Epithelial cell of esophagus (primary cell): Measurements from ENCODE around the gene DERL2.

Source experiments
- DNase-seq: peaks from one replicate; pipeline ENCODE4 v3.0.0; 2010; ENCODE audit warnings: low read depth
- H3K4me3 ChIP-seq: 2 replicates; pipeline ENCODE4 v1.5.1; 2011; ENCODE audit warnings: mild to moderate bottlenecking, low read length, control low read depth
- CTCF ChIP-seq: IDR thresholded peaks from 2 replicates; pipeline ENCODE4 v1.5.1; 2011; ENCODE audit warnings: low read depth, mild to moderate bottlenecking, low read length, control low read depth, inconsistent platforms; ENCODE audit not compliant: insufficient read depth; ENCODE audit errors: missing control alignments

The DERL2 gene

DNA sequence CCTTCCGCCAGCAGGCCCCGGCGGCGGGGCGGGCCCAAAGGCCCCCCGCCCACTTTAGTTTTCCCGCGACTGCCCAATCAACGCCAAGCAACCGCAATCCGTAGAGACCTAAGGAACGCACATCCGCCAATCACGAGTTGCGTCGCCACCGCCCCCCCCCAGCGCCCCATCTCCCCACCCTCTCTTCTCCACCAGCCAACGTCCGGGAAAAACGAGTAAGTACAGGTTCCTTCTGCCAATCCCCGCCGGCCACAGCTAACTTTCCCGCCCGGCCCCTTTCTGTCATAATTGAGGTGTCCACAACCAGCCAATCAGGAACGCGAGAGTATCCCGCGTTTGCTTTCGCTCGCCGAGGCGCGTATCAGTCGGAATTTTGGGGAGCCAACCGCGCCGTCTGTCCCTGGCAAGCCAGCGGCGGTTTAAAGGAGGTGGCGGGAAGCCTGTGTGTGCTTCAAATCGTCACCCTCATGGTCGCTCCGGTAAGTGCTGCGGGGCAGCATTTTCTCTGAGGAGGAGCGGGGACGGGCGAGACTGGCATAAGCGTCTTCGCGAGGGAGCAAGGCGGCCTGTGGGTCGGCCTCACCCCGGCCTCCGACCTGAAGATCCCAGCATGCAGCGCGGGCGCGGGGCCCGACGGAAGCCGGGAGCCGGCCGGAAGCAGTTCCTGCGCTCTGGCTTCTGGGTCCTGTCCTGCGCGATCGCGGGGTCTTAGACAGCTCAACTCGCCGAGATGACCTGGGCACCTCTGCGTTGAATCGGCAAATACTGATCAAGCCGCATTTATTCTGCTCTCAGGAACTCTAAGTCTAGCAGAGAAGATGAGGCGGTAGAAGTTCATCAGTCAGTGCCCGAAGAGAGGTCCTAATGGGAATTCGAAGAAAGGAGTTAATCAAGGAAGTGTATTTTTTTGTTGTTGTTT lies 487 bp upstream of the DERL2 start, which contains the start of gene MIS12:
TSS of gene MIS12 (plus strand) at position 361 of the 919 bp plus-strand sequence. CDS start 2,297 bp downstream, outside the sequence.
- TF ChIP-seq CTCF, result no peak
- peak within 1 kb of the TSS; percentile 99 for H3K4me3 ChIP-seq
- peak; percentile 99 for DNase-seq

- DNase-seq, result no peak
- no peak overlapping the region for H3K4me3 ChIP-seq
- no peak for TF ChIP-seq CTCF
Measured at GRCh38 chr17:5481451-5481850, 4.5 kb downstream of the DERL2 start.

GRCh38 chr17:5480962-5481361 lies 5.0 kb downstream of the DERL2 start:
- no peak overlapping the region for H3K4me3 ChIP-seq
- DNase-seq, result no peak
- TF ChIP-seq CTCF, result no peak

DNA sequence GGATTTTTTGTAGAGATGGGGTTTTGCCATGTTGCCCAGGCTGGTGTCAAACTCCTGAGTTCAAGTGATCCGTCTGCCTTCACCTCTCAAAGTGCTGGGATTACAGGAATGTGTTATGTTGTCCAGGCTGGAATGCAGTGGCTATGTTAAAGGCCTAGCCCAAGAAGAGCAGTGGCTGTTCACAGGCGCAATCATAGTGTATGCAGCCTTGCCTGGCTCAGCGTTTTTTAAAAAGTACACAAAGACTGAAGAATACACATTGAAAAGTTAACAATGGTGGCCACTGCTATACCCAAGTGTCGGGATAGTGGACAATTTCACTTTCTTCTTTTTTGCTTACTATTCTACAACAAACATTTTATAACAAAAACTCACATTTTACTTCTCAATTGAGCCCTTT lies 7.0 kb downstream of the DERL2 start:
- no peak overlapping the region for H3K4me3 ChIP-seq
- TF ChIP-seq CTCF, result no peak
- no peak for DNase-seq

DNA sequence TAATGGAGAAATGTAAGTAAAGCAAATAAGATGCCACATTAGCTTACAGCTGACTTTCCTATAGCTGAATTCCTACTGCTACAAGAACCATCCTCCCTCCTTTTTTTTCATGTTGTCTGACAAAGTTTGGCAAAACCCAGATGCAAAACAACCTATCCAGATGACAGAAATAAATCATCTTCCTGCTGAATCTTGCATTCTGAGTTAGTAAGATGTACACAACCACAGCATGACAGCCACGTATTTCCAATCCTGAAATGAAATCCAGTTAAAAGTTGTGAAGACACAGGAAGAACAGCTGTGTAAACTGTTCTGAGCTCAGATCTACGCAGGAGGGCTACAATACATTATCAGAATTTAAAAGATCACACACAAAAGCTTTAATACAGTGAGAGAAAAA lies 12.1 kb downstream of the DERL2 start:
- H3K4me3 ChIP-seq, result no peak overlapping the region
- no peak for DNase-seq
- TF ChIP-seq CTCF, result no peak

GRCh38 chr17:5472511-5472910 lies 13.5 kb downstream of the DERL2 start:
- TF ChIP-seq CTCF, result no peak
- H3K4me3 ChIP-seq, result no peak overlapping the region
- no peak for DNase-seq

DNA sequence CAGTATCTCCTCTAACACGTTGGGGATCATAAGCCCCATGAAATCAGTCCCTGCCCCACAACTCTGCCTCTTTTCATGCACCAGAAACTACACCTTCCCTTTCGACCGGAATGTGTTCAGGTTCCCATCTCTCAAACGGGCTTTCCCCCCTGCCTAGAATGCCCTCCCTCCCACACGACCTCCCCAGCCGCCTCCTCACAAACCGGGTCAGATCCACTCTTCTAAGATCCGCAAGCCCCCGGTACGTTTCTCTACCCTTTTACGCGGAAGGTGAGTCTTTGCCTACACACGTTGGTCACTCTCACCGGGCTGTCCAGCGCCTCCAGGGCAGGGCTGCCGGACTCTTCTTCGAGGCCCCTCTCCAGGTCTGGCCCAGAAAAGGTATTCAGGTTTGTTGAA lies 17.9 kb downstream of the DERL2 start:
- no peak for TF ChIP-seq CTCF
- DNase-seq, result peak; percentile 15

More for the DNA sequence above, 17.9 kb downstream of the DERL2 start:
- H3K4me3 ChIP-seq, result peak overlapping the region; percentile 79
